ENCODE results near the gene RALGPS1.

- TF ChIP-seq, protein P1, sequence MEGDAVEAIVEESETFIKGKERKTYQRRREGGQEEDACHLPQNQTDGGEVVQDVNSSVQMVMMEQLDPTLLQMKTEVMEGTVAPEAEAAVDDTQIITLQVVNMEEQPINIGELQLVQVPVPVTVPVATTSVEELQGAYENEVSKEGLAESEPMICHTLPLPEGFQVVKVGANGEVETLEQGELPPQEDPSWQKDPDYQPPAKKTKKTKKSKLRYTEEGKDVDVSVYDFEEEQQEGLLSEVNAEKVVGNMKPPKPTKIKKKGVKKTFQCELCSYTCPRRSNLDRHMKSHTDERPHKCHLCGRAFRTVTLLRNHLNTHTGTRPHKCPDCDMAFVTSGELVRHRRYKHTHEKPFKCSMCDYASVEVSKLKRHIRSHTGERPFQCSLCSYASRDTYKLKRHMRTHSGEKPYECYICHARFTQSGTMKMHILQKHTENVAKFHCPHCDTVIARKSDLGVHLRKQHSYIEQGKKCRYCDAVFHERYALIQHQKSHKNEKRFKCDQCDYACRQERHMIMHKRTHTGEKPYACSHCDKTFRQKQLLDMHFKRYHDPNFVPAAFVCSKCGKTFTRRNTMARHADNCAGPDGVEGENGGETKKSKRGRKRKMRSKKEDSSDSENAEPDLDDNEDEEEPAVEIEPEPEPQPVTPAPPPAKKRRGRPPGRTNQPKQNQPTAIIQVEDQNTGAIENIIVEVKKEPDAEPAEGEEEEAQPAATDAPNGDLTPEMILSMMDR (IDR thresholded peaks at IDR 0.05), result no peak
- TF ChIP-seq SP1 (CRISPR knock-in tag; conservative IDR thresholded peaks at IDR 0.05) (no peak), CREM (CRISPR knock-in tag; IDR thresholded peaks at IDR 0.05) (no peak), FOXK1 (CRISPR knock-in tag; IDR thresholded peaks at IDR 0.05) (no peak), AFF4 (CRISPR knock-in tag; IDR thresholded peaks at IDR 0.05; ENCODE audit: borderline replicate concordance) (no peak)
- TF ChIP-seq, protein P2, sequence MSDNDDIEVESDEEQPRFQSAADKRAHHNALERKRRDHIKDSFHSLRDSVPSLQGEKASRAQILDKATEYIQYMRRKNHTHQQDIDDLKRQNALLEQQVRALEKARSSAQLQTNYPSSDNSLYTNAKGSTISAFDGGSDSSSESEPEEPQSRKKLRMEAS (CRISPR knock-in tag; IDR thresholded peaks at IDR 0.05), result no peak
- TF ChIP-seq, protein P3, sequence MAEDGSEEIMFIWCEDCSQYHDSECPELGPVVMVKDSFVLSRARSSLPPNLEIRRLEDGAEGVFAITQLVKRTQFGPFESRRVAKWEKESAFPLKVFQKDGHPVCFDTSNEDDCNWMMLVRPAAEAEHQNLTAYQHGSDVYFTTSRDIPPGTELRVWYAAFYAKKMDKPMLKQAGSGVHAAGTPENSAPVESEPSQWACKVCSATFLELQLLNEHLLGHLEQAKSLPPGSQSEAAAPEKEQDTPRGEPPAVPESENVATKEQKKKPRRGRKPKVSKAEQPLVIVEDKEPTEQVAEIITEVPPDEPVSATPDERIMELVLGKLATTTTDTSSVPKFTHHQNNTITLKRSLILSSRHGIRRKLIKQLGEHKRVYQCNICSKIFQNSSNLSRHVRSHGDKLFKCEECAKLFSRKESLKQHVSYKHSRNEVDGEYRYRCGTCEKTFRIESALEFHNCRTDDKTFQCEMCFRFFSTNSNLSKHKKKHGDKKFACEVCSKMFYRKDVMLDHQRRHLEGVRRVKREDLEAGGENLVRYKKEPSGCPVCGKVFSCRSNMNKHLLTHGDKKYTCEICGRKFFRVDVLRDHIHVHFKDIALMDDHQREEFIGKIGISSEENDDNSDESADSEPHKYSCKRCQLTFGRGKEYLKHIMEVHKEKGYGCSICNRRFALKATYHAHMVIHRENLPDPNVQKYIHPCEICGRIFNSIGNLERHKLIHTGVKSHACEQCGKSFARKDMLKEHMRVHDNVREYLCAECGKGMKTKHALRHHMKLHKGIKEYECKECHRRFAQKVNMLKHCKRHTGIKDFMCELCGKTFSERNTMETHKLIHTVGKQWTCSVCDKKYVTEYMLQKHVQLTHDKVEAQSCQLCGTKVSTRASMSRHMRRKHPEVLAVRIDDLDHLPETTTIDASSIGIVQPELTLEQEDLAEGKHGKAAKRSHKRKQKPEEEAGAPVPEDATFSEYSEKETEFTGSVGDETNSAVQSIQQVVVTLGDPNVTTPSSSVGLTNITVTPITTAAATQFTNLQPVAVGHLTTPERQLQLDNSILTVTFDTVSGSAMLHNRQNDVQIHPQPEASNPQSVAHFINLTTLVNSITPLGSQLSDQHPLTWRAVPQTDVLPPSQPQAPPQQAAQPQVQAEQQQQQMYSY (CRISPR knock-in tag; IDR thresholded peaks at IDR 0.05), result no peak
Measured at GRCh38 chr9:127201071-127201541, 286.5 kb downstream of the RALGPS1 start.
